Rectal smooth muscle tissue (tissue), 1 donor: ENCODE measurements around the gene UNC5C.

Experiments
- H3K27ac ChIP-seq: one replicate; pipeline ENCODE4 v1.7.0; 2013; ENCODE audit warnings: low read depth, low read length, inconsistent platforms
- H3K27me3 ChIP-seq: one replicate; pipeline ENCODE4 v1.7.0; 2013; ENCODE audit warnings: low read length; ENCODE audit not compliant: control insufficient read depth, insufficient read depth
- H3K36me3 ChIP-seq: one replicate; pipeline ENCODE4 v1.7.0; 2013; ENCODE audit warnings: low read length; ENCODE audit not compliant: control insufficient read depth, insufficient read depth
- H3K4me1 ChIP-seq: one replicate; pipeline ENCODE4 v1.7.0; 2013; ENCODE audit warnings: low read length; ENCODE audit not compliant: control insufficient read depth, insufficient read depth
- H3K4me3 ChIP-seq: one replicate; pipeline ENCODE4 v1.7.0; 2013; ENCODE audit warnings: low read length
- H3K9ac ChIP-seq: one replicate; pipeline ENCODE4 v1.7.0; 2013; ENCODE audit warnings: low read length

The UNC5C gene

DNA sequence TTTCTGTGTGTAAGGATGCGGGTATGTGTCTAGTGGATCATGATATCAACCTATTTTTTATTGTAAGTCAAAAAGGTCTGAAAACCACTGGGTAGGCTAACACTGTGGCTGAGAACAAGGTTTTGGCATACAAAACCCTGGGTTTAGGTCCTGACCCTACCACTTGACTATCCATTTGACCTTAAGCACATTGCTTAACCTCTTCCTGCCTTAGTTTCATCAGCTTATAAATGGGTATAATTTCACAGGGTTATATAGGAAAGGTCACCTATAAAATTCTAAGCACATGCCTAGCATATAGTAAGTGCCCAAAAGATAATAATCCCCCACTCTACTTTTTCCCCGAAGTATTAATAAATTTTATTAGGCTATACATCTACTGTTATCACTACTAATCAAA lies 263.0 kb downstream of the UNC5C start:
- Histone ChIP-seq H3K4me3 (no peak overlapping the region), H3K27me3 (no peaks in the 10 kb centered on the region), H3K9ac (no peak overlapping the region), H3K27ac (no peak overlapping the region), H3K4me1 (no peaks in the 10 kb centered on the region), H3K36me3 (no peaks in the 10 kb centered on the region)

DNA sequence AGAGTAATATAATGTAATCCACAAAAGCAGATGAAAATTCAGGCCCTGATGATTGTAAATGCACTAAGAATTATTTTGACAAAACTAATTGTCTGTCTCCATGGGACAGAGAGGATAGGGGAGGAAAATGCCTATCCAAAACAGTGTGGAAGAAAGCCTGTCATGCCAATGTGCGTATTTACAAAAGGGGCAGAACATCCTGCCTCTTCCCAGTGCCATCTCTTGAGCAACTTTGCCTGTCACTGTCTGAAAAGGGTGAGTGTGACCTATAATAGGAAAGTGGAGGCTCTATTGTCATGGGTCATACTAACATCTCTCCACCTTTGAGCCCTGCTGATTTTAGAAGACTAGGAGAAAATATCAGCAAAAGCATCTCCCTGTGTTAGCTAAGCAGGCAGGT lies 264.1 kb downstream of the UNC5C start:
- no peaks in the 10 kb centered on the region for H3K36me3 ChIP-seq
- H3K27me3 ChIP-seq, result no peaks in the 10 kb centered on the region
- H3K4me3 ChIP-seq, result no peak overlapping the region
- no peaks in the 10 kb centered on the region for H3K4me1 ChIP-seq
- H3K9ac ChIP-seq, result no peak overlapping the region
- H3K27ac ChIP-seq, result no peak overlapping the region

- Histone ChIP-seq H3K9ac (no peak overlapping the region), H3K4me1 (no peaks in the 10 kb centered on the region), H3K27ac (no peak overlapping the region), H3K36me3 (no peaks in the 10 kb centered on the region), H3K27me3 (no peaks in the 10 kb centered on the region), H3K4me3 (no peak overlapping the region)
Measured at GRCh38 chr4:95283320-95283719, 265.5 kb downstream of the UNC5C start.

DNA sequence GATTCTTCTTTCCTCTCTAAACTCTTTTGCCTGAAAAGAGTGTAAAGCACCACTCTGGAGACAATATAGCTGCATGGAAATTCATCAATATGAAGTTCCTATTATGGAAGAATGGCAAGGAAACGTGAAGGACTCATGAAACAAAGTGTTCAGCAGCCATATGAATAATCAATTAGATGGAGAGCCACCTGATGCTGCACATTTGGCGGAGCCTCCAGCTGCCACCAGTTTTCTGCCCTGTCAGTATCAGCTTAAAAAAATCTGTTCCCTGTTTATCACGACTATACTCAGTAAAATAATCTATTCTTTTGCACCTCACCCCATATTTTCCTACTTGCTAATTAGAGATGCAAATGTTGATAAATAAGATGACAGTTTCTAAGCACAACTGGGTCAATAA lies 276.0 kb downstream of the UNC5C start:
- Histone ChIP-seq H3K9ac (no peak overlapping the region), H3K36me3 (no peaks in the 10 kb centered on the region), H3K27ac (no peak overlapping the region), H3K4me3 (no peak overlapping the region), H3K27me3 (no peaks in the 10 kb centered on the region), H3K4me1 (no peaks in the 10 kb centered on the region)

- Histone ChIP-seq H3K4me3 (no peak overlapping the region), H3K36me3 (no peaks in the 10 kb centered on the region), H3K27me3 (no peaks in the 10 kb centered on the region), H3K9ac (no peak overlapping the region), H3K4me1 (no peaks in the 10 kb centered on the region), H3K27ac (no peak overlapping the region)
Measured at GRCh38 chr4:95272036-95272435, 276.7 kb downstream of the UNC5C start.

GRCh38 chr4:95268819-95269565 lies 279.8 kb downstream of the UNC5C start:
- Histone ChIP-seq H3K4me1 (no peaks in the 10 kb centered on the region), H3K4me3 (no peak overlapping the region), H3K27me3 (no peaks in the 10 kb centered on the region), H3K9ac (no peak overlapping the region), H3K36me3 (no peaks in the 10 kb centered on the region), H3K27ac (no peak overlapping the region)

- Histone ChIP-seq H3K4me1 (no peaks in the 10 kb centered on the region), H3K27me3 (no peaks in the 10 kb centered on the region), H3K4me3 (no peak overlapping the region), H3K27ac (no peak overlapping the region), H3K9ac (no peak overlapping the region), H3K36me3 (no peaks in the 10 kb centered on the region)
Measured at GRCh38 chr4:95267081-95267480, 281.7 kb downstream of the UNC5C start.

GRCh38 chr4:95265814-95266740 lies 282.7 kb downstream of the UNC5C start:
- H3K4me3 ChIP-seq, result no peak overlapping the region
- H3K36me3 ChIP-seq, result no peaks in the 10 kb centered on the region
- H3K4me1 ChIP-seq, result no peaks in the 10 kb centered on the region
- no peaks in the 10 kb centered on the region for H3K27me3 ChIP-seq
- no peak overlapping the region for H3K27ac ChIP-seq
- H3K9ac ChIP-seq, result no peak overlapping the region

- no peaks in the 10 kb centered on the region for H3K27me3 ChIP-seq
- H3K27ac ChIP-seq, result no peak overlapping the region
Measured at GRCh38 chr4:95264843-95265242, 283.9 kb downstream of the UNC5C start.

GRCh38 chr4:95263960-95264359 lies 284.8 kb downstream of the UNC5C start:
- Histone ChIP-seq H3K4me1 (no peaks in the 10 kb centered on the region), H3K27ac (no peak overlapping the region), H3K9ac (no peak overlapping the region), H3K4me3 (no peak overlapping the region), H3K27me3 (no peaks in the 10 kb centered on the region), H3K36me3 (no peaks in the 10 kb centered on the region)

More at GRCh38 chr4:95264843-95265242, 283.9 kb downstream of the UNC5C start:
- no peaks in the 10 kb centered on the region for H3K36me3 ChIP-seq
- no peak overlapping the region for H3K4me3 ChIP-seq
- no peaks in the 10 kb centered on the region for H3K4me1 ChIP-seq
- H3K9ac ChIP-seq, result no peak overlapping the region

DNA sequence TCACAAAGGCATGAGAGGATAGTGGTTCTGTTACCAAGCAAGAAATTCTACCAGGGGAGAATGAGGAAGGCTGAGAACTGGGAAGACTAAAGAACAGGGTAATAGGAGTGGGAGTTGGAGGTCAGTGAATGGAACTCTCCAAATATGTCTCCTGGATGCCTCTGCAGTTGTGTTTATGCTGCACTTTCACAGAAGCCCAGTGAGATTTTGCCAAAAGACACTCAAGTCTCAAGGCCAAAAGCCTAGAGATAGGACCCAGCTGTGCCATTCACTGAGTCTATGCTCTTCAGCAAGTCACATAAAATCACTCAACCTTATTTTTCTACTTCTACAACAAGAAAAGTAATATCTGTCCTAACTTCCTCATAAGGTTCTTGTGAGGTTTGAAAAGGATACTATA lies 285.4 kb downstream of the UNC5C start:
- no peak overlapping the region for H3K27ac ChIP-seq
- H3K4me3 ChIP-seq, result no peak overlapping the region
- H3K4me1 ChIP-seq, result no peaks in the 10 kb centered on the region
- H3K27me3 ChIP-seq, result no peaks in the 10 kb centered on the region
- no peaks in the 10 kb centered on the region for H3K36me3 ChIP-seq
- H3K9ac ChIP-seq, result no peak overlapping the region

GRCh38 chr4:95256108-95256835 lies 292.5 kb downstream of the UNC5C start:
- Histone ChIP-seq H3K27me3 (no peaks in the 10 kb centered on the region), H3K9ac (no peak overlapping the region)

More at GRCh38 chr4:95256108-95256835, 292.5 kb downstream of the UNC5C start:
- Histone ChIP-seq H3K27ac (no peak overlapping the region), H3K36me3 (no peaks in the 10 kb centered on the region), H3K4me3 (no peak overlapping the region), H3K4me1 (no peaks in the 10 kb centered on the region)
